ENCODE data around the gene CDC34. TPM values are rescaled to one million over a fixed set of nuclear protein-coding genes. Genes with fewer than 3 reads are reported as not detected.

Gene CDC34
- total and polyA plus RNA-seq, 9 of the 15 experiments (the other 6 are each of a cell fraction or from before 2014, with no cell fraction given), result 0.80 to 203 (median 65.5) TPM

- TF ChIP-seq, protein P1, sequence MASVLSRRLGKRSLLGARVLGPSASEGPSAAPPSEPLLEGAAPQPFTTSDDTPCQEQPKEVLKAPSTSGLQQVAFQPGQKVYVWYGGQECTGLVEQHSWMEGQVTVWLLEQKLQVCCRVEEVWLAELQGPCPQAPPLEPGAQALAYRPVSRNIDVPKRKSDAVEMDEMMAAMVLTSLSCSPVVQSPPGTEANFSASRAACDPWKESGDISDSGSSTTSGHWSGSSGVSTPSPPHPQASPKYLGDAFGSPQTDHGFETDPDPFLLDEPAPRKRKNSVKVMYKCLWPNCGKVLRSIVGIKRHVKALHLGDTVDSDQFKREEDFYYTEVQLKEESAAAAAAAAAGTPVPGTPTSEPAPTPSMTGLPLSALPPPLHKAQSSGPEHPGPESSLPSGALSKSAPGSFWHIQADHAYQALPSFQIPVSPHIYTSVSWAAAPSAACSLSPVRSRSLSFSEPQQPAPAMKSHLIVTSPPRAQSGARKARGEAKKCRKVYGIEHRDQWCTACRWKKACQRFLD (CRISPR knock-in tag; IDR thresholded peaks at IDR 0.05), result no peak
- TF ChIP-seq ZNF551 (CRISPR knock-in tag; IDR thresholded peaks at IDR 0.05), result no peak
- peak; percentile 13; the same call in 1 of the 2 replicates for TF ChIP-seq MGA (IDR thresholded peaks at IDR 0.05)
- TF ChIP-seq SIN3A (IDR thresholded peaks at IDR 0.05; ENCODE audit: borderline replicate concordance in 2 of 2, control insufficient read depth in 1 of 2, low read depth in 2 of 2, low read length in 2 of 2), result no peak
- no peak for TF ChIP-seq PTRF (tag; IDR thresholded peaks at IDR 0.05)
- peak; percentile 67; the same call in 1 of the 2 replicates for TF ChIP-seq AFF4 (CRISPR knock-in tag; IDR thresholded peaks at IDR 0.05)
- TF ChIP-seq NFATC3 (IDR thresholded peaks at IDR 0.05), result no peak
- no peak for TF ChIP-seq GTF2E2 (tag; IDR thresholded peaks at IDR 0.05)
- no peak for TF ChIP-seq SPI1 (IDR thresholded peaks at IDR 0.05; ENCODE audit: borderline replicate concordance, low read depth, low read length)
- no peak for TF ChIP-seq ID3 (CRISPR knock-in tag; IDR thresholded peaks at IDR 0.05)
- no peak for TF ChIP-seq ID3 (tag; IDR thresholded peaks at IDR 0.05)
These were observed 41.9 kb downstream of the CDC34 start (continued) for GRCh38 chr19:573519-573825.

All from K562 (cell line).